ENCODE measurements around the gene SLCO3A1.

SLCO3A1 gene

DNA sequence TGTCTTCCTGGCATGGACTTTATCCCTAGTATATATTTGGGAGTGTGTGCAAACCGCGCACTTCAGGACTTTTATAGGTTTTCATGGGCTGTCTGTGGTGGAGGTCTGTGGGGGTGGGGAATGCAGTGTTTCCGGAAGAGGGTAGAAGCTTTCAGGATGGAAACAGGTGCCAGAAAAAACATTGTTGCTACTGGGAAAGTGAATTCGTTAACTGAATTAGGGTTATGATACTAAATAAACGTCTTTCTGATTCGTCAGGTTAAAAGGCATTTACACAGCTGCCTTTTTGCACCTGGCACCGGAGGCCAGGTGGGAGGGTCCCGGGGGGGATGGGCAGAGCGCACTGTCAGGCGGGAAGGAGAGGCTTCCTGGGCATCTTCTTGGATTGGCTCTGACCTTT lies 62.1 kb downstream of the SLCO3A1 start:
- ATAC-seq (ENCODE audit: insufficient read depth, low read depth) (no peak), DNase-seq (no peak)
- H3K27me3 ChIP-seq (ENCODE audit: insufficient read depth, low read length, poor library complexity): peaks cover 3% of the 10 kb centered on the region
- H4K20me1 ChIP-seq (ENCODE audit: insufficient read depth, low read length): no peaks in the 10 kb centered on the region
- no peak overlapping the region for H2AFZ ChIP-seq (ENCODE audit: low read depth, low read length)
- no peaks in the 10 kb centered on the region for H3K4me1 ChIP-seq (ENCODE audit: insufficient read depth, low read length)
- H3K4me3 ChIP-seq (ENCODE audit: low read depth in 1 of 2, low read length in 2 of 2): no peak overlapping the region
- H3K4me2 ChIP-seq (ENCODE audit: insufficient read depth, low read length): no peak overlapping the region
- no peaks in the 10 kb centered on the region for H3K79me2 ChIP-seq (ENCODE audit: insufficient read depth, low read length)
- H3K9me3 ChIP-seq (ENCODE audit: insufficient read depth, low read length, severe bottlenecking): no peaks in the 10 kb centered on the region
- H3K27ac ChIP-seq (ENCODE audit: low read length): no peak overlapping the region
- TF ChIP-seq EZH2 (IDR thresholded peaks at IDR 0.05; ENCODE audit: borderline replicate concordance, low read depth, low read length, severe bottlenecking): no peak
- TF ChIP-seq, protein P1, sequence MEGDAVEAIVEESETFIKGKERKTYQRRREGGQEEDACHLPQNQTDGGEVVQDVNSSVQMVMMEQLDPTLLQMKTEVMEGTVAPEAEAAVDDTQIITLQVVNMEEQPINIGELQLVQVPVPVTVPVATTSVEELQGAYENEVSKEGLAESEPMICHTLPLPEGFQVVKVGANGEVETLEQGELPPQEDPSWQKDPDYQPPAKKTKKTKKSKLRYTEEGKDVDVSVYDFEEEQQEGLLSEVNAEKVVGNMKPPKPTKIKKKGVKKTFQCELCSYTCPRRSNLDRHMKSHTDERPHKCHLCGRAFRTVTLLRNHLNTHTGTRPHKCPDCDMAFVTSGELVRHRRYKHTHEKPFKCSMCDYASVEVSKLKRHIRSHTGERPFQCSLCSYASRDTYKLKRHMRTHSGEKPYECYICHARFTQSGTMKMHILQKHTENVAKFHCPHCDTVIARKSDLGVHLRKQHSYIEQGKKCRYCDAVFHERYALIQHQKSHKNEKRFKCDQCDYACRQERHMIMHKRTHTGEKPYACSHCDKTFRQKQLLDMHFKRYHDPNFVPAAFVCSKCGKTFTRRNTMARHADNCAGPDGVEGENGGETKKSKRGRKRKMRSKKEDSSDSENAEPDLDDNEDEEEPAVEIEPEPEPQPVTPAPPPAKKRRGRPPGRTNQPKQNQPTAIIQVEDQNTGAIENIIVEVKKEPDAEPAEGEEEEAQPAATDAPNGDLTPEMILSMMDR (IDR thresholded peaks at IDR 0.05; ENCODE audit: borderline replicate concordance, extremely low read depth, low read length, poor library complexity, severe bottlenecking): no peak
- no peak overlapping the region for H3K9ac ChIP-seq (ENCODE audit: low read depth, low read length)
- H3K36me3 ChIP-seq (ENCODE audit: insufficient read depth, low read length): no peaks in the 10 kb centered on the region

DNA sequence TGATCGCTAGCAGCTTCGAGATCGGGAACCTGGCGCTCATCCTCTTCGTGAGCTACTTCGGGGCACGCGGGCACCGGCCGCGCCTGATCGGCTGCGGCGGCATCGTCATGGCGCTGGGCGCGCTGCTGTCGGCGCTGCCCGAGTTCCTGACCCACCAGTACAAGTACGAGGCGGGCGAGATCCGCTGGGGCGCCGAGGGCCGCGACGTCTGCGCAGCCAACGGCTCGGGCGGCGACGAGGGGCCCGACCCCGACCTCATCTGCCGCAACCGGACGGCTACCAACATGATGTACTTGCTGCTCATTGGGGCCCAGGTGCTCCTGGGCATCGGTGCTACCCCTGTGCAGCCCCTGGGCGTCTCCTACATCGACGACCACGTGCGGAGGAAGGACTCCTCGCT lies 62.5 kb downstream of the SLCO3A1 start:
- no peaks in the 10 kb centered on the region for H3K36me3 ChIP-seq (ENCODE audit: insufficient read depth, low read length)
- DNase-seq: no peak
- no peak overlapping the region for H3K27ac ChIP-seq (ENCODE audit: low read length)
- TF ChIP-seq EZH2 (IDR thresholded peaks at IDR 0.05; ENCODE audit: borderline replicate concordance, low read depth, low read length, severe bottlenecking): no peak
- TF ChIP-seq, protein P1 (IDR thresholded peaks at IDR 0.05; ENCODE audit: borderline replicate concordance, extremely low read depth, low read length, poor library complexity, severe bottlenecking): no peak
- no peaks in the 10 kb centered on the region for H4K20me1 ChIP-seq (ENCODE audit: insufficient read depth, low read length)
- no peaks in the 10 kb centered on the region for H3K9me3 ChIP-seq (ENCODE audit: insufficient read depth, low read length, severe bottlenecking)
- no peak overlapping the region for H3K4me3 ChIP-seq (ENCODE audit: low read depth in 1 of 2, low read length in 2 of 2)
- H3K4me1 ChIP-seq (ENCODE audit: insufficient read depth, low read length): no peaks in the 10 kb centered on the region
- ATAC-seq (ENCODE audit: insufficient read depth, low read depth): no peak
- H3K4me2 ChIP-seq (ENCODE audit: insufficient read depth, low read length): no peak overlapping the region
- H3K9ac ChIP-seq (ENCODE audit: low read depth, low read length): no peak overlapping the region
- H2AFZ ChIP-seq (ENCODE audit: low read depth, low read length): no peak overlapping the region
- no peaks in the 10 kb centered on the region for H3K79me2 ChIP-seq (ENCODE audit: insufficient read depth, low read length)
- H3K27me3 ChIP-seq (ENCODE audit: insufficient read depth, low read length, poor library complexity): peaks cover 3% of the 10 kb centered on the region

DNA sequence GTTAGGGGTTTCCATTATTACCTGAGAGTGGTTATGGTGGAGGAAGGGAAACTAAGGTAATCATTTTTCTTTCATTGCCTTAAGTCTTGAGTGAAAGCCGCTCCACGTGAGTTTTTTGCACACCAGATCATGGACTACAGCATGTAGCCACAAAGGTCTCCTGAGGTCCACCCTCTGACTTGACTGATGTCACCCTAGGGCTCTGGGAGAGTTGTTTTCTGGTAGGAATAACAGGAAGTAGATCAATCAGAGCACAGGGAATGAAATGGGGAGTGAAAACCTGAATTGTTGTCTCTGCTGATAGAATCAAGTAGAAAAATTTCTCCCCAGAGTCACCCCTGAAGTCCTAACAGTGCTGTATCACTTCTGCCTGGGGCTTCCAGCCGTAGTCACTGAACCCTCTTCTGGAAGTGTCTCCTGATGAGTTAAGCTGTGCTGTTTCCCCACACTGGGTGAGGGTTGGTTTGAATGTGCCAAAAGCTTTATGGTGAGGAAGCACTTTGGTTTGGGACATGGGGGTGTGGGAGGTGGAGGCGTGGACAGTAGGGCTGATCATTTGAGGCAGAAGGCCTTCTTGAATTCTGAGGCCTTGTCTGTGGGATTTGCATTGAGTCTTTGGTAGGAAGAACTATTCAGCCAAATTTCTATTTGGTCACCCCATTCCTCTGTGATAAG lies 64.3 kb downstream of the SLCO3A1 start:
- H3K79me2 ChIP-seq (ENCODE audit: insufficient read depth, low read length): no peaks in the 10 kb centered on the region
- H2AFZ ChIP-seq (ENCODE audit: low read depth, low read length): no peak overlapping the region
- no peak for DNase-seq
- no peak overlapping the region for H3K27ac ChIP-seq (ENCODE audit: low read length)
- no peak overlapping the region for H3K9ac ChIP-seq (ENCODE audit: low read depth, low read length)
- no peaks in the 10 kb centered on the region for H4K20me1 ChIP-seq (ENCODE audit: insufficient read depth, low read length)
- H3K4me3 ChIP-seq (ENCODE audit: low read depth in 1 of 2, low read length in 2 of 2): no peak overlapping the region
- H3K4me2 ChIP-seq (ENCODE audit: insufficient read depth, low read length): no peak overlapping the region
- H3K36me3 ChIP-seq (ENCODE audit: insufficient read depth, low read length): no peaks in the 10 kb centered on the region
- no peak for ATAC-seq (ENCODE audit: insufficient read depth, low read depth)
- peaks cover 3% of the 10 kb centered on the region for H3K27me3 ChIP-seq (ENCODE audit: insufficient read depth, low read length, poor library complexity)
- H3K9me3 ChIP-seq (ENCODE audit: insufficient read depth, low read length, severe bottlenecking): no peaks in the 10 kb centered on the region
- no peaks in the 10 kb centered on the region for H3K4me1 ChIP-seq (ENCODE audit: insufficient read depth, low read length)
- no peak for TF ChIP-seq EZH2 (IDR thresholded peaks at IDR 0.05; ENCODE audit: borderline replicate concordance, low read depth, low read length, severe bottlenecking)
- TF ChIP-seq, protein P1 (IDR thresholded peaks at IDR 0.05; ENCODE audit: borderline replicate concordance, extremely low read depth, low read length, poor library complexity, severe bottlenecking): no peak
